GM19099 (cell line): Measurements from ENCODE around the gene PTPRM.

Experiments
- POLR2A ChIP-seq: IDR thresholded peaks from 3 replicates; pipeline ENCODE4 v1.6.1; 2011; ENCODE audit warnings: low read depth; ENCODE audit not compliant: insufficient read length; ENCODE audit errors: extremely low read depth

The PTPRM gene

GRCh38 chr18:7895346-7895745 is 328.2 kb downstream of the PTPRM start:
- no peak for TF ChIP-seq POLR2A

- no peak for TF ChIP-seq POLR2A
These were observed 329.0 kb downstream of the PTPRM start for GRCh38 chr18:7896161-7896560.

GRCh38 chr18:7896805-7897518 is 329.8 kb downstream of the PTPRM start:
- TF ChIP-seq POLR2A, result no peak

- TF ChIP-seq POLR2A, result no peak
These were observed 331.1 kb downstream of the PTPRM start for GRCh38 chr18:7898181-7898580.

- no peak for TF ChIP-seq POLR2A
These were observed 332.0 kb downstream of the PTPRM start for GRCh38 chr18:7899078-7899477.

- no peak for TF ChIP-seq POLR2A
These were observed 333.0 kb downstream of the PTPRM start for GRCh38 chr18:7900091-7900490.

- no peak for TF ChIP-seq POLR2A
These were observed 334.5 kb downstream of the PTPRM start for GRCh38 chr18:7901657-7902056.

- TF ChIP-seq POLR2A, result no peak
These were observed 335.3 kb downstream of the PTPRM start for GRCh38 chr18:7902399-7902839.

GRCh38 chr18:7904529-7904928 is 337.4 kb downstream of the PTPRM start:
- TF ChIP-seq POLR2A, result no peak

GRCh38 chr18:7908681-7909299 is 341.7 kb downstream of the PTPRM start:
- no peak for TF ChIP-seq POLR2A

- no peak for TF ChIP-seq POLR2A
These were observed 347.9 kb downstream of the PTPRM start for GRCh38 chr18:7914834-7915670.

GRCh38 chr18:7918701-7919100 is 351.6 kb downstream of the PTPRM start:
- TF ChIP-seq POLR2A, result no peak

- no peak for TF ChIP-seq POLR2A
These were observed 352.4 kb downstream of the PTPRM start for GRCh38 chr18:7919565-7919964.

GRCh38 chr18:7921938-7922587 is 354.9 kb downstream of the PTPRM start:
- TF ChIP-seq POLR2A, result no peak

GRCh38 chr18:7923105-7923504 is 356.0 kb downstream of the PTPRM start:
- no peak for TF ChIP-seq POLR2A
